ENCODE measurements around the gene GBA2.

DNA sequence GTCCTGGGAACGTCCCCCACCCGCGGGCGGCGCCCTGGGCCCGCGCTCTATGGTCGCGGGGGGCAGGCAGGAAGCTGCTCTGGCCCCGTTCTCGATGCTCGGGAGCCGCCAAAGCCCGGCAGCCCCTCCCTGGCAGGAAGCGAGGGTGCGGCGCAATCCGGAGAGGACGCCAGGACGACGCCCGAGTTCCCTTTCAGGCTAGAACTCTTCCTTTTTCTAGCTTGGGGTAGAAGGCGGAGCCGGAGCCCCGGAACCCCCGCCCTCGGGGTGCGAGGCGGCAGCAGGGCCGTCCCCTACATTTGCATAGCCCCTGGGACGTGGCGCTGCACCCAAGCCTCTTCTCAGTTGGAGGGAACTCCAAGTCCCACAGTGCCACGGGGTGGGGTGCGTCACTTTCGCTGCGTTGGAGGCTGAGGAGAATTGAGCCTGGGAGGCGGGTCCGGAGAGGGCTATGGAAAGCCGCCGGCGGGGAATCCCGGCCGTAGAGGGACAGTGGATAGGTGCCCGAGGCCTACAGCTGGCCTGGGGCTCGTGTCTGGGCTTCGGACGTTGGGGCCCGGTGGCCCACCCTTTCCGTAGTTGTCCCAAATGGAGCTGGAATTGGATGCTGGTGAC, 16.7 kb downstream of the GBA2 start, which contains the start of the genes CREB3 and TLN1:
- peak; percentile 61 for TF ChIP-seq POLR2A (IDR thresholded peaks at IDR 0.05)
- TF ChIP-seq, protein P1, sequence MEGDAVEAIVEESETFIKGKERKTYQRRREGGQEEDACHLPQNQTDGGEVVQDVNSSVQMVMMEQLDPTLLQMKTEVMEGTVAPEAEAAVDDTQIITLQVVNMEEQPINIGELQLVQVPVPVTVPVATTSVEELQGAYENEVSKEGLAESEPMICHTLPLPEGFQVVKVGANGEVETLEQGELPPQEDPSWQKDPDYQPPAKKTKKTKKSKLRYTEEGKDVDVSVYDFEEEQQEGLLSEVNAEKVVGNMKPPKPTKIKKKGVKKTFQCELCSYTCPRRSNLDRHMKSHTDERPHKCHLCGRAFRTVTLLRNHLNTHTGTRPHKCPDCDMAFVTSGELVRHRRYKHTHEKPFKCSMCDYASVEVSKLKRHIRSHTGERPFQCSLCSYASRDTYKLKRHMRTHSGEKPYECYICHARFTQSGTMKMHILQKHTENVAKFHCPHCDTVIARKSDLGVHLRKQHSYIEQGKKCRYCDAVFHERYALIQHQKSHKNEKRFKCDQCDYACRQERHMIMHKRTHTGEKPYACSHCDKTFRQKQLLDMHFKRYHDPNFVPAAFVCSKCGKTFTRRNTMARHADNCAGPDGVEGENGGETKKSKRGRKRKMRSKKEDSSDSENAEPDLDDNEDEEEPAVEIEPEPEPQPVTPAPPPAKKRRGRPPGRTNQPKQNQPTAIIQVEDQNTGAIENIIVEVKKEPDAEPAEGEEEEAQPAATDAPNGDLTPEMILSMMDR (IDR thresholded peaks at IDR 0.05) = peak in 1 of 3 experiments; percentile 13
